ENCODE results near the gene EPHA4.

The EPHA4 gene

DNA sequence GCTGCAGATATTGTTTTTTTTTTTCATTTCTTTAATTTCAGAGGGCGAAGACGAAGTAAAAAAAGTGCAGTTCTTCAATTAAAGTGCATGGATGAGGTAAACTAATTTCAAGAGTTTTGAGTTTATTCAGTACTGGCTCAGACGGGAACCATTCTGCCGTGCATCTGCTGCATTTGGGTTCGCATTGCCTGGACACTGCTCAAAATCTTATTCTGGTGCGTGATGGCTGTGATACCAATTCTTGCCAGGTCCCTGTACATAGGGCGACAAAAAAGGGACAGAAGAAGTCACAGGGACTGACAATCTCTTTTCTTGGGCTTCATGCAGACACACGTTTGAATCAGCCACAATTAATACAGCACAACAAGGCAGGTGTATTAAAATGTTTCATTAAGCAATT lies 146.2 kb downstream of the EPHA4 start:
- Histone ChIP-seq H3K27ac (no peak overlapping the region), H3K4me1 (ENCODE audit: low read depth, poor library complexity, severe bottlenecking) (no peaks in the 10 kb centered on the region), H3K9ac (no peak overlapping the region), H3K4me2 (no peak overlapping the region), H4K20me1 (ENCODE audit: insufficient read depth) (no peaks in the 10 kb centered on the region), H2AFZ (ENCODE audit: low read depth) (no peak overlapping the region), H3K4me3 (IDR thresholded peaks at IDR 0.05; ENCODE audit: insufficient read depth, low read depth, low read length) (no peak overlapping the region), H3K79me2 (ENCODE audit: insufficient read depth, low read depth) (no peaks in the 10 kb centered on the region), H3K27me3 (ENCODE audit: insufficient read depth, low read depth) (no peaks in the 10 kb centered on the region), H3K36me3 (ENCODE audit: insufficient read depth) (no peaks in the 10 kb centered on the region)
- TF ChIP-seq CTCF (conservative IDR thresholded peaks at IDR 0.05; ENCODE audit: low read depth, low read length): no peak

DNA sequence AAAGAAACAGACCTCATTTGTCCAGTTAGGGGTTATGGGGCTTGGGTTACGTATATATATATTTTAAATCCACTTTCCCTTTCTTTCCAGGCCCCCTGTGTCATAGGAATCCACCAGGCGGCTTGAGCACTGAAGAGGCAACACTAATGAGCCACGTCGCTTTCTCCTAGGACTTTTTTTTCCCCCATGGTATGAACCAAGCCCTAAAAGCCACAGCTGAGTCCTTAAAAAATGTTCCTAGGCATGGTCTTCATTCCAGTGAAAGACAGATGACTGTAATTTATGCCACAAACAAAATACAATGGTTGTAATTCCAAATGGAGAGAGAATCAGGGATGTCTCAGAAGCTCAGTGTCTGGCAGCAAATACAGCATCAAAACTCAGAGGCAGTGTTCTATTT lies 146.8 kb downstream of the EPHA4 start:
- Histone ChIP-seq H3K4me3 (IDR thresholded peaks at IDR 0.05; ENCODE audit: insufficient read depth, low read depth, low read length) (no peak overlapping the region), H3K27ac (no peak overlapping the region), H3K79me2 (ENCODE audit: insufficient read depth, low read depth) (no peaks in the 10 kb centered on the region), H3K4me1 (ENCODE audit: low read depth, poor library complexity, severe bottlenecking) (no peaks in the 10 kb centered on the region), H2AFZ (ENCODE audit: low read depth) (no peak overlapping the region), H3K9ac (no peak overlapping the region), H3K27me3 (ENCODE audit: insufficient read depth, low read depth) (no peaks in the 10 kb centered on the region), H3K4me2 (no peak overlapping the region), H4K20me1 (ENCODE audit: insufficient read depth) (no peaks in the 10 kb centered on the region), H3K36me3 (ENCODE audit: insufficient read depth) (no peaks in the 10 kb centered on the region)
- no peak for TF ChIP-seq CTCF (conservative IDR thresholded peaks at IDR 0.05; ENCODE audit: low read depth, low read length)

DNA sequence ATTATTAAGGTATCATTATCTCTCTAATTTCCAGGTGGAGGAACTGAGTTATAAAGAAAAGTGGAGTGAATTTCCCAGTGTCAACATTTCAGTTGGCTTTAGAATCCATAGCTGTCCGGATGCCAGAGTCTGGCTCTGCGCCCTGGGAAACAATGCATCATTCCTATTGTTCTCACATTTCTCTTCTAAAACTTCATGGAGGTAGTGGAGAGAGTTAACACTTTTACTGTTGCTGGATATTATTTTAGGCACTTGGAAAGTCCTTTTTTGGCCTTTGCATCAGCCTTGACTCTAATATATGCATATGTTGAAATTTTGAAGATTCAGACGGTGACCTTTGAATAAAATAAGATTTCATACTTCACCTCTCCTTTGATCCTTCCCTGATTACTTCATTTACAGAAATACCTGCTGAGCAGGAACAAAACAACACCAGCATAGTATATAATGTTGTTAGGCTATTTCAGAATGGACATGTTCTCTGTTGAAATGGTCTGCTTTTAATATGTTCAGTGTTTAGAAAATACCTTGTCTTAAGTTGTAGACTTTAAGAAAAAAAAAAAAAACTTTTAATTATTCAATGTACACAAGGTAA lies 148.8 kb downstream of the EPHA4 start:
- Histone ChIP-seq H2AFZ (ENCODE audit: low read depth) (no peak overlapping the region), H3K36me3 (ENCODE audit: insufficient read depth) (no peaks in the 10 kb centered on the region), H3K4me3 (IDR thresholded peaks at IDR 0.05; ENCODE audit: insufficient read depth, low read depth, low read length) (no peak overlapping the region), H3K9ac (no peak overlapping the region), H3K27me3 (ENCODE audit: insufficient read depth, low read depth) (no peaks in the 10 kb centered on the region), H3K4me2 (no peak overlapping the region), H4K20me1 (ENCODE audit: insufficient read depth) (no peaks in the 10 kb centered on the region), H3K79me2 (ENCODE audit: insufficient read depth, low read depth) (no peaks in the 10 kb centered on the region), H3K4me1 (ENCODE audit: low read depth, poor library complexity, severe bottlenecking) (no peaks in the 10 kb centered on the region), H3K27ac (no peak overlapping the region)
- no peak for TF ChIP-seq CTCF (conservative IDR thresholded peaks at IDR 0.05; ENCODE audit: low read depth, low read length)

DNA sequence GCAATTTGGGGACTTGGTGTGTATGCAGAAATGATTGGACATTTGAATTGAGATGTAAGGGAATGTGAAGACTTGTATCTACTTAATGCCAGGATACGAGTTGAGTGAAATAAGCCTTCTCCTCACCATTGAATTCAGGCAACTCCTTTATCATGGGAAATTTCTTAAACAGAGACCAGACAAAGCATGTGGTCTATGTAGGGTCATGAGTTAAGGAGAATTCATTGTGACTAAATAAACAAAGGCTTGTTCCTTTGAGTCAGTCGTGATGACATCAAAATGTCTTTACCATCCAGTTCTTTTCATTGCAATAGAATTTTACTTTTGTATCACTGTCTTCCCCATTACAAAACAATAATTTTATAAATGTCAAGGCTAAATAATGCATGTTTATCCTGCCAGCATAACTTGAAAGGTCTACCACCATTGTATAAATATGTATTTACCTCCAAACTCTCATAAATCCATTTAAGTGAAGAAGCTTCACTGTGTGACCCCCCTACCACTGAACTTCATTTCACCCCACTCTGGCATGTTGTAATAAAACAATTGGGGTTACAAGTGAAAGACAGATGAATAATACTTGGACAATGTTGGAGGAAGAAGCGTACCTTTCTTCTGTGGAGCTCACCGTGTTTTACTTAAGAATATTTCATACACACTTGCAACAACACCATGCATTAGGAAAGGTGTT lies 149.4 kb downstream of the EPHA4 start:
- H3K27ac ChIP-seq: no peak overlapping the region
- no peak overlapping the region for H3K9ac ChIP-seq
- no peaks in the 10 kb centered on the region for H3K36me3 ChIP-seq (ENCODE audit: insufficient read depth)
- no peaks in the 10 kb centered on the region for H3K79me2 ChIP-seq (ENCODE audit: insufficient read depth, low read depth)
- no peaks in the 10 kb centered on the region for H4K20me1 ChIP-seq (ENCODE audit: insufficient read depth)
- TF ChIP-seq CTCF (conservative IDR thresholded peaks at IDR 0.05; ENCODE audit: low read depth, low read length): no peak
- no peak overlapping the region for H3K4me3 ChIP-seq (IDR thresholded peaks at IDR 0.05; ENCODE audit: insufficient read depth, low read depth, low read length)
- no peaks in the 10 kb centered on the region for H3K4me1 ChIP-seq (ENCODE audit: low read depth, poor library complexity, severe bottlenecking)
- H2AFZ ChIP-seq (ENCODE audit: low read depth): no peak overlapping the region
- H3K27me3 ChIP-seq (ENCODE audit: insufficient read depth, low read depth): no peaks in the 10 kb centered on the region
- no peak overlapping the region for H3K4me2 ChIP-seq

Measured in KMS-11 (cell line).